MV-4-11 (cell line): ENCODE data around the gene GPR31.
"Not testable (repeated sequence)": the region's sequence is repeated elsewhere in the genome, so short reads cannot be mapped to it uniquely, and the experiment has no call there.

Source experiments
- DNase-seq: peaks from one replicate; lab custom pipeline; 2025; lab: John Stamatoyannopoulos, UW

GPR31 gene

GRCh38 chr6:167167699-167168098 lies 9.9 kb upstream of the GPR31 start:
- not testable (repeated sequence) for DNase-seq

- no peak for DNase-seq
Observed at GRCh38 chr6:167165858-167166471, 8.2 kb upstream of the GPR31 start.

GRCh38 chr6:167164261-167164660 lies 6.5 kb upstream of the GPR31 start:
- DNase-seq, result no peak

- DNase-seq, result no peak
Observed at GRCh38 chr6:167163476-167164011, 5.8 kb upstream of the GPR31 start.

DNA sequence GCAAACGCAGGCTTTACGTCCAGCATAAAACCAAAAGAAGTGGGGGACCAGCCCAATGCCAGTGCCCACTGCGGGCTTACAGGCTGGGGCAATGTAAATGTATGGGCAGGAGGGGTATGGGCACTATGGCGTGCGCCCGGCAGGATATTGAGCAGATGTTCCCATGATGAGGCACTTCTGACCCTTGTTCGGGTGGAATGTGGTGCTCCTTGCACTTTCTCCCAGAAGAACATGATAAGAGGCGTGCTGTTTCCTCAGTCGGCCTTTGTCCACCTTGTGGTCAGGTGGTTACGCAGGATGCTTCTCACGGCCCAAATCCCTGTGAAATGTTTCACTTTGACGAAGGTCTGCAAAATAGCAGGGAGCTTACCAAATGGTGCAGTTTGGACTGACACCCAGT lies 4.8 kb upstream of the GPR31 start:
- DNase-seq, result no peak

GRCh38 chr6:167161851-167162467 lies 4.2 kb upstream of the GPR31 start:
- no peak for DNase-seq

DNA sequence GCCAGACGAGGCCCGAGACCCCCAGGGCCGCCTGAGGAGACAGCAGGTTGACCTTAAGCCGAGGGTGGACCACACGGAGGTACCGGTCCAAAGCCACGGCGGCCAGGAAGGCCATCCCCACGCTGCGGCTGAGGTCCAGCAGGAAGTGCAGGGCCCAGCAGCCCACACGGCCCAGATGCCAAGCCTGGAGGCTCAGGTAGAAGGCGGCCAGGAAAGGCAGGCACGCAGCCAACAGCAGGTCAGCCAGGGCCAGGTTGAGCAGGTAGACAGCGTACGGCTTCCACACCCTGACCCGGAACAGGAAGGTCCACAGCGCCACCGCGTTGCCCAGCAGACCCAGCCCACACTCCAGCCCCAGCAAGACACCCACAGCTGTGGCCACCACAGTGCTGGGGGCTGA lies 366 bp downstream of the GPR31 start:
- DNase-seq, result no peak

GRCh38 chr6:167154895-167155294 lies 2.9 kb downstream of the GPR31 start:
- no peak for DNase-seq

- DNase-seq, result no peak
Observed at GRCh38 chr6:167154291-167154690, 3.5 kb downstream of the GPR31 start.

DNA sequence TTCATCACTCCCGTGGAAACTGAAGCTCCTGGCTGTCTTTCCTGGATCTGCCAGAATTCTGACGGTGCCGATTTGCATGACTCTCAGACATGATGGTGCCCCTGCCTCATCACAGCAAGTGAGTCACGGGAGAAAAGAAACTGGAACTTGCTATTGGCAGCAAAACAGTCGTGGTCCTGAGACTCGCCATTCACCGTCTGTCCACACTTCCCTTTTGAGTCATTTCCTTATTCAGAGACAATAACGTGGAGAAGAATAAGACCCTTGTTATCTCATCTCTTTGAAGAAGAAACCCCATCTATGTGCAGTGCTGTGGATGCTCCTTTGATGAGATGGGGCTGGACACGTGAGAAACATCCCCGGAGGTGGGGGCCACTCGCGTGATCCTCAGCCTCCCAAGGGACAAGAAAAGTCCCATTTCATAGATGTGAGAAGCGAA lies 4.2 kb downstream of the GPR31 start:
- peak; percentile 90 for DNase-seq

- DNase-seq, result peak; percentile 62
Observed at GRCh38 chr6:167152862-167153261, 4.9 kb downstream of the GPR31 start.

DNA sequence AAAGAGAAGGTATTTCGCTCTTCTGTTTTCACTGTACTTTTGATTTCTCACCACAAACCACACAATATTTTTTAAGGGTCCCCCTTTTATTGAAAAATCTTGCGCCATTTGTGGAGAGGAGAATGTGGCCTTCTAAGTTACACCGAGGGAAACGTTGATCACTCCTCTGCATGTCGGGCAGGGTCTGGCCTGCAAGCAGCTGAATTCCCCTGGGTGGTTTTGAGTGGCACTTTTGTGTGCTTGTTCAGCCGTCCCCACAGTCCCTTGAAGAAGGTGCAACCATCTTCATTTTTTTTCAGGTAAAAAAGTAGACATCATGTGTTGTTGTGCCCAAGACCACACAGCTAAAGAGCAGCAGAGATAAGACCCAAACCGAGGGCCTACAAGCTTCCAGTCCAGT lies 6.1 kb downstream of the GPR31 start:
- DNase-seq, result no peak

- no peak for DNase-seq
Observed at GRCh38 chr6:167150941-167151549, 6.7 kb downstream of the GPR31 start.

- DNase-seq, result no peak
Observed at GRCh38 chr6:167148997-167149396, 8.8 kb downstream of the GPR31 start.

- peak; percentile 49 for DNase-seq
Observed at GRCh38 chr6:167148021-167148420, 9.8 kb downstream of the GPR31 start.

- no peak for DNase-seq
Observed at GRCh38 chr6:167146977-167147376, 10.8 kb downstream of the GPR31 start.

DNA sequence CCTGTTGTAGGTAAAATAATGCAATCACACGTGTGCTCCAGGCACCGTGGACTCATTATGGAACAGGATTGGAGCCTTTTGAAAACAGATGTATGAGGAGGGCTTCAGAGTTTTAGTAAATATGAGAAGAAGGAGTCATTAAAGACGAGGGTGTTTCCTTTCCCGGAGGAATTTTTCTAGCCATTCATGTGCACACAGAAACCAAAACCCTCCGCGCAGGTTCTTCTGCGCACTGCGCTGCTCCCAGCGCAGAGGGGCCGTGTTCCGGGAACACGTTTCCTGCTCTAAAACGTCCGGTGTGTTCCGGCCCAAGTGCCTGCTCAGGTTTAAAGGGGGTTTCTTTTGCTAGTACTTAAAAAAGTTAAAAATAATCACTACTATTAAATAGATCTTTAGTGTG lies 11.6 kb downstream of the GPR31 start:
- DNase-seq, result no peak

DNA sequence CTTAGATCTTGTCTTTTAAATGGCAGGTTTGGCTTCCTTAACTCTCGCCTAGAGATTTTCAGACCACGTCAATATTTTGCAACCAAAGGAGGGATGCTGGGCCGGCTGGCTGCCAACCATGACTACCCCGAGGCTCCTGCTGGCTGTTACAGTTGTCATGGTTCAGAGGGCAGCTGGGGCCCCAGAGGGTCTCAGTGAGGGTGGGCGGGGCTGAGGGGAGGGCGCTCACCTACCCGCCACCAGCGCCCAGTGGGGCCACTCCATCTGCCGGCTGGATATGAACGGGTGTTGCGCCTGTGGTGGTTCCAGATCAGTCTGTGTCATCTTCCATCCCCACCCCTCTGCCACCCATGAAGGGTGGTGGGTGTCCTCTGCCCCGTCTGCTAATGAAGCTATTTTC lies 12.3 kb downstream of the GPR31 start:
- DNase-seq, result no peak

DNA sequence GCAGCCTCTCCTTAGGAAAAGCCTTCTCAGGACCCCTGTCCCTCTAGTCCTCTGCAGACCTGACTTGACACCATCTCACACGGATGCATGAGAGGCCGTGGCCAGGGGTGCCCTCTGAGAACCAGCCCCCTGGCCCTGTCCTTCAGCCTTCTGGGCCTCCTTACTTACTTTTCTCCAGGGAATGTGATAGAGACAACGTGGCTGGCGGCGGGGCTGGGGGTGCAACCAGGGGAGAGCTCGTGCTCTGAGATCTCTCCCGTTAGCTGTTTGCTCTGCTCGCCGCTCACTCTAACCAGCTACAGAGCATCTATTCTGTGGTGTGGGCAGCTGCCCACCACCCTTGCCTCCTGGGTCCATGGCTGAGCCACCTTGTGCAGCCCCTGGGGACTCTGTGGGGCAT lies 14.7 kb downstream of the GPR31 start:
- DNase-seq, result no peak

DNA sequence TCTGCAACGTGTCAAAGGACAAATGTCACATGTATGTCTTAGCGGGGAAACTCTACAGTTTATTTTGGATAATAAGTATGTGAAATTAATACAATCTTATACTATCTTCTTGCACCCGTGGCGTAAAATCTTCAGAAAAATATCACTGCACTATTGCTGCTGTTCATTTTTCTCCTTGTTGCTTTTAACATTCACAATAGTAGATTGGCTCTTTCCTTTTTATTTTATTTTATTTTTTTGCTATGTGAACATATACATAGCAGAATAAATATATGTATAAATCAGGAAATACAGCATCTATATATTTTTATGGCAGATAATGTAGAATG lies 15.4 kb downstream of the GPR31 start:
- no peak for DNase-seq

DNA sequence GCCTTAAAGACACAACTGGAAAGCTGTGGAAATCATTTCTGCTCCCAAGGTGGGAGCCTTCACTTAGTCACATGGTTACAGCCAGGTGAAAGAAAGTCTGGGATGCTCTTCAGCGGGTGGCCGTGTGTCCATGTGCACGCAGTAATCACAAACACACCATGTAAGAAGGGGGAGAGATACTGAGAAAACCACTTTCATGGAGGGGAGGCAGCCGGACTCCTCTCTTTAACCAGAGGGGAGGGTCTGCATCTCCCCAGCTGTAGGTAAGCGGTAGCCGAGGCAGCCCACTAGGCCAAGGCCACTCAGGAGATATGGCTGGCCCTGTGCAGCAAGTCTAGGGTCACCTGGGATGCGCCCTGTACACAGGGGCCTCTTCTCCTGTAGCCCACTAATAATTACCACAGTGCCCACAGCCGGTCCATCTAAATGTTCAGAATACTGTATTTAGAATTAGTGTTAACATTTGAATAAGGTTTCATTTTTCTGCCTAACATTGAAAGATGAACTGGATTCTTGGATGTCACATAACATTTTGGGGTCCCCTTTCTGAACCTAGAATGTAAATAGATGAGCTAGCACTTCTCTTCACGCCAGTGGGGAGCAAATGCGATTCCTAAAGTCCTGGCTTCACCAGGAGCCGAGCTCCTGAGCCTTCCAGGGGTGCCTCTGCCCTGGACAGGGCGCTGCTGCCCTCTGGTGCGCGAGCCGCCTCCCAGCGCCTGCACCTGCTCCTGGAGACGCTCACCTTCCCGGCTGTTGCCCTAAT lies 15.9 kb downstream of the GPR31 start:
- DNase-seq, result peak; percentile 19

GRCh38 chr6:167140589-167141474 lies 16.9 kb downstream of the GPR31 start:
- DNase-seq, result no peak
